SU-DHL-6 (cell line): ENCODE data around the gene RBMS3.

Experiments
- EZH2phosphoT487 ChIP-seq: fragments of 200-600 bp; sonication (generic), shearing (Covaris generic); conservative IDR thresholded peaks from 2 replicates; pipeline ENCODE4 v1.6.1; 2018; ENCODE audit warnings: mild to moderate bottlenecking, antibody characterized with exemption, low read length, moderate library complexity, mixed read lengths
- TF ChIP-seq, protein P1 (sequence below): fragments of 200-600 bp; sonication (generic); IDR thresholded peaks from one replicate; pipeline ENCODE4 v1.5.1; 2017; ENCODE audit warnings: antibody characterized with exemption, mild to moderate bottlenecking, low read length, moderate library complexity; ENCODE audit not compliant: insufficient read depth, poor library complexity, severe bottlenecking

DNA sequence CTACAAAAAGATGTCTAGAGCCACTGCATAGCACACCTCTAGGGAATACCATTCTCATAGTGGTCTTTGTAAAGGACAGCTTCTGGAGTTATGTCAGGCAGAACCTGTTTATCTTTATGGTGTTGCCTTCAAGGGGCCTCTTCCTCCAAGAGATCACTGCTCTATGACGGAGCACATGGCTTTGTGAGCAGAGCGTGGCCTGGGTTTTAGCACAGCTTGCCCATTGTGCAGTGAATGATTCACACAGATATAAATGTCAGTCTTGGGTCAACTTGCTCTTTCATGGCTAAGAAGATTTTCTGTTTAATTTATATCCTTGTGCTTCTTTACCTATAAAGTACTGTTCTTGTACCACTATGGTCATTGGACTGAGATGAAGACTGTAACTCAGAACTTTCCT, 41.5 kb upstream of the RBMS3 start:
- TF ChIP-seq, protein P1, sequence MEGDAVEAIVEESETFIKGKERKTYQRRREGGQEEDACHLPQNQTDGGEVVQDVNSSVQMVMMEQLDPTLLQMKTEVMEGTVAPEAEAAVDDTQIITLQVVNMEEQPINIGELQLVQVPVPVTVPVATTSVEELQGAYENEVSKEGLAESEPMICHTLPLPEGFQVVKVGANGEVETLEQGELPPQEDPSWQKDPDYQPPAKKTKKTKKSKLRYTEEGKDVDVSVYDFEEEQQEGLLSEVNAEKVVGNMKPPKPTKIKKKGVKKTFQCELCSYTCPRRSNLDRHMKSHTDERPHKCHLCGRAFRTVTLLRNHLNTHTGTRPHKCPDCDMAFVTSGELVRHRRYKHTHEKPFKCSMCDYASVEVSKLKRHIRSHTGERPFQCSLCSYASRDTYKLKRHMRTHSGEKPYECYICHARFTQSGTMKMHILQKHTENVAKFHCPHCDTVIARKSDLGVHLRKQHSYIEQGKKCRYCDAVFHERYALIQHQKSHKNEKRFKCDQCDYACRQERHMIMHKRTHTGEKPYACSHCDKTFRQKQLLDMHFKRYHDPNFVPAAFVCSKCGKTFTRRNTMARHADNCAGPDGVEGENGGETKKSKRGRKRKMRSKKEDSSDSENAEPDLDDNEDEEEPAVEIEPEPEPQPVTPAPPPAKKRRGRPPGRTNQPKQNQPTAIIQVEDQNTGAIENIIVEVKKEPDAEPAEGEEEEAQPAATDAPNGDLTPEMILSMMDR = no peak
- TF ChIP-seq EZH2phosphoT487 = no peak
